Colonic mucosa (tissue), 4 donors: Measurements from ENCODE around the gene POLR1E. TPM values are rescaled to one million over a fixed set of nuclear protein-coding genes. Genes with fewer than 3 reads are reported as not detected.
"Not testable (repeated sequence)": the region's sequence is repeated elsewhere in the genome, so short reads cannot be mapped to it uniquely, and the experiment has no call there.

Experiments used
- DNase-seq: peaks from one replicate; pipeline ENCODE4 v3.0.0-alpha.2; 2020
- H3K27ac ChIP-seq: fragments of 200-600 bp; one replicate; pipeline ENCODE4 v1.8.0; 2021
- H3K27me3 ChIP-seq: fragments of 200-600 bp; one replicate; pipeline ENCODE4 v1.8.0; 2021
- H3K36me3 ChIP-seq: fragments of 200-600 bp; one replicate; pipeline ENCODE4 v1.8.0; 2021
- H3K4me1 ChIP-seq: fragments of 200-600 bp; one replicate; pipeline ENCODE4 v1.8.0; 2021; ENCODE audit warnings: mild to moderate bottlenecking
- H3K4me3 ChIP-seq: fragments of 200-600 bp; one replicate; pipeline ENCODE4 v1.8.0; 2021
- H3K9ac ChIP-seq, 2 donors: one replicate each; pipeline ENCODE4 v1.7.0; 2013; ENCODE audit warnings: control low read depth in 2 of 2, low read depth in 2 of 2, low read length in 2 of 2
- H3K9me3 ChIP-seq: fragments of 200-600 bp; one replicate; pipeline ENCODE4 v1.8.0; 2021
- CTCF ChIP-seq: fragments of 200-600 bp; IDR thresholded peaks from one replicate; pipeline ENCODE4 v1.8.0; 2022; ENCODE audit warnings: antibody characterized with exemption, mild to moderate bottlenecking
- intact Hi-C: fragments of 100-400 bp; cut with DNase I; formaldehyde crosslinking; loops from one replicate; pipeline ENCODE4 v1.14.1; 2022
- total RNA-seq, 2 donors: library from RNA; stranded (reverse); fragmentation: NEBNext Ultra II Directional in 1 of 2; extraction: Animal tissue kit (Norgen Biotek cat#: 25700) in 1 of 2; gene quantifications; one replicate each; pipeline ENCODE4 v1.2.1, GENCODE V29; 2021
- donor health status: healthy.
- donor health status: DM: no; HTN: no; CAD: no.
- donor health status: DM: no; HTN: no; CAD: no.

The POLR1E gene
- total RNA-seq, 2 donors from 2014 or later: 10.8 to 19.3 TPM

DNA sequence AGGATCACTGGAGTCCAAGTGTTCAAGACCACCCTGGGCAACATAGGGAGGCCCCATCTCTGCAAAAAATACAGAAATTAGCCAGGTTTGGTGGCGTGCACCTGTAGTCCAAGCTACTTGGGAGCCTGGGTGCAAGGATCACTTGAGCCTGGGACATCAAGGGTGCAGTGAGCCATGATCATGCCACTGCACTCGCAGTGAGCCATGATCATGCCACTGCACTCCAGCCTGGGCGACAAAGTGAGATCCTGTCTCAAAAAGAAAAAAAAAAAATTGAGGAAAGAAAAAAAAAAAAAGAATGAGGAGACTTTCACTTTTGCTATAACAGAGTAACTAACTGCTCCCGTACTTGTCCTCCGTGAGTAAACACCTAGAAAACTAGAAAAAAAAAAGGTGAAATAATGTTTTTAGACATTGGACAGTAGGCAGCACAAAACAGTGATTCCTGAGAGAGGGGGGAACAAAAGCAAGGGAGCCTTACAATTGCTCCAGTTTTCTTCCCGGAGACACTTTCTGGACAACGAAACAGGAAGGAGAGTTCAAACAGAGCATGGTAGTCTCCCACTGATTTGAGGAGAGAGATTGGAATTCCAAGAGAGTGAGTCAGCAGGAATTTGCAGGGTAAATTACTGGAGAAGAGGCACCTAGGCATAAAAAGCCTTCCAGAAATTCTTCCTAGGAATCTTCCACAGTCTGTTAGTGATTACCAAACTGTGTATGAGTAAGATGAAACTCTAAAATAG lies 13.6 kb upstream of the POLR1E start:
- Histone ChIP-seq H3K9me3 (no peaks in the 10 kb centered on the region), H3K36me3 (no peaks in the 10 kb centered on the region), H3K4me1 (no peaks in the 10 kb centered on the region), H3K27ac (peak overlapping the region; percentile 45), H3K4me3 (peak overlapping the region; percentile 20), H3K9ac (peak overlapping the region in 1 of 2 donors; percentile 30), H3K27me3 (no peaks in the 10 kb centered on the region)
- intact Hi-C loops: no loop called here
- TF ChIP-seq CTCF: no peak
- DNase-seq: peak; percentile 49

GRCh38 chr9:37473982-37474381 lies 11.8 kb upstream of the POLR1E start:
- H3K4me1 ChIP-seq, H3K9ac ChIP-seq, H3K27me3 ChIP-seq, DNase-seq, H3K4me3 ChIP-seq, H3K9me3 ChIP-seq, H3K27ac ChIP-seq, H3K36me3 ChIP-seq, intact Hi-C loops: not testable (repeated sequence)

DNA sequence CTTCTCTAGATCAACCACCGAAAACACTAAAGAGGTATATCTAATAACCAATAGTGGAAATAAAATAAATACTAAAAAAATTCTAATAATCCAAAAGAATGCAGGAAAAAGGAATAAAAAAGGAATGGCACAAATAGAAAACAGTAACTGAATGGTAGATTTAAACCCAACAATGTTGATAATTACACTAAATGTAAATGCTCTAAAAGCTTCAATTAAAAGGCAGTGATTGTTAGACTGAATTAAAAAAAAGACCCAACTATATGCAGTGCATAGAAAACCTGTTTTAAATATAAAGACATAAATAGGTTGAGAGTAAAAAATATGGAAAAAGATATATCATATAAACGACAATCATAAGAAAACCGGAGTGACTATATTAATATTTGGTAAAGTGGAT lies 11.3 kb upstream of the POLR1E start:
- Histone ChIP-seq H3K27me3 (no peaks in the 10 kb centered on the region), H3K9ac (no peak overlapping the region), H3K4me1 (no peaks in the 10 kb centered on the region), H3K36me3 (no peaks in the 10 kb centered on the region), H3K4me3 (no peak overlapping the region), H3K27ac (no peak overlapping the region), H3K9me3 (no peaks in the 10 kb centered on the region)
- intact Hi-C loops: no loop called here
- DNase-seq: no peak
- TF ChIP-seq CTCF: no peak

- DNase-seq: no peak
- H3K36me3 ChIP-seq: no peaks in the 10 kb centered on the region
- no peaks in the 10 kb centered on the region for H3K27me3 ChIP-seq
- TF ChIP-seq CTCF: no peak
- H3K4me1 ChIP-seq: no peaks in the 10 kb centered on the region
- no peak overlapping the region for H3K4me3 ChIP-seq
- no peak overlapping the region for H3K9ac ChIP-seq
- intact Hi-C loops: no loop called here
- H3K9me3 ChIP-seq: no peaks in the 10 kb centered on the region
- H3K27ac ChIP-seq: no peak overlapping the region
Observed at GRCh38 chr9:37476930-37477329, 8.8 kb upstream of the POLR1E start.

DNA sequence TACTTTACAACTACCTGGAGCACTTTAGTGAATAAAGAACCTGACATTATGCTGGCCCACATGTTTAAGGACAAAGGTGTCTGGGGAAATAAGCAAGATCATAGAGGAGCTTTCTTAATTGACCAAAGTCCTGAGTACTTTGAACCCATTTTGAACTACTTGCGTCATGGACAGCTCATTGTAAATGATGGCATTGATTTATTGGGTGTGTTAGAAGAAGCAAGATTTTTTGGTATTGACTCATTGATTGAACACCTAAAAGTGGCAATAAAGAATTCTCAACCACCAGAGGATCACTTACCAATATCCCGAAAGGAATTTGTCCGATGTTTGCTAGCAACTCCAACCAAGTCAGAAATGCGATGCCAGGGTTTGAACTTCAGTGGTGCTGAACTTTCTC lies 8.3 kb upstream of the POLR1E start:
- H3K27me3 ChIP-seq, H3K9me3 ChIP-seq, H3K27ac ChIP-seq, H3K9ac ChIP-seq, intact Hi-C loops, H3K36me3 ChIP-seq, H3K4me1 ChIP-seq, H3K4me3 ChIP-seq, DNase-seq: not testable (repeated sequence)

- H3K27ac ChIP-seq, intact Hi-C loops, H3K9ac ChIP-seq: not testable (repeated sequence)
Observed at GRCh38 chr9:37477987-37478619, 7.6 kb upstream of the POLR1E start.

GRCh38 chr9:37480759-37481158 lies 5.0 kb upstream of the POLR1E start:
- intact Hi-C loops: no loop called here
- peaks cover 3% of the 10 kb centered on the region for H3K4me1 ChIP-seq
- no peaks in the 10 kb centered on the region for H3K36me3 ChIP-seq
- no peak overlapping the region for H3K27ac ChIP-seq
- no peak for DNase-seq
- no peaks in the 10 kb centered on the region for H3K9me3 ChIP-seq
- no peak overlapping the region for H3K9ac ChIP-seq
- no peak for TF ChIP-seq CTCF
- no peaks in the 10 kb centered on the region for H3K27me3 ChIP-seq
- H3K4me3 ChIP-seq: no peak overlapping the region

More at GRCh38 chr9:37477987-37478619, 7.6 kb upstream of the POLR1E start:
- DNase-seq, H3K36me3 ChIP-seq, H3K27me3 ChIP-seq, H3K9me3 ChIP-seq, H3K4me3 ChIP-seq, H3K4me1 ChIP-seq: not testable (repeated sequence)
